HG02870 (cell line): ENCODE results near the gene PRKCSH.
A peak's percentile ranks its signal among the peaks of the same experiment; 100 is the strongest.
"Not testable (repeated sequence)": the region's sequence is repeated elsewhere in the genome, so short reads cannot be mapped to it uniquely, and the experiment has no call there.

Source experiments
- ATAC-seq: cut with Tn5 transposase; IDR thresholded peaks from one replicate; pipeline ENCODE4 v1.9.1; 2021; ENCODE audit warnings: mild to moderate bottlenecking, moderate library complexity; ENCODE audit not compliant: unreplicated experiment

PRKCSH gene, protein sequence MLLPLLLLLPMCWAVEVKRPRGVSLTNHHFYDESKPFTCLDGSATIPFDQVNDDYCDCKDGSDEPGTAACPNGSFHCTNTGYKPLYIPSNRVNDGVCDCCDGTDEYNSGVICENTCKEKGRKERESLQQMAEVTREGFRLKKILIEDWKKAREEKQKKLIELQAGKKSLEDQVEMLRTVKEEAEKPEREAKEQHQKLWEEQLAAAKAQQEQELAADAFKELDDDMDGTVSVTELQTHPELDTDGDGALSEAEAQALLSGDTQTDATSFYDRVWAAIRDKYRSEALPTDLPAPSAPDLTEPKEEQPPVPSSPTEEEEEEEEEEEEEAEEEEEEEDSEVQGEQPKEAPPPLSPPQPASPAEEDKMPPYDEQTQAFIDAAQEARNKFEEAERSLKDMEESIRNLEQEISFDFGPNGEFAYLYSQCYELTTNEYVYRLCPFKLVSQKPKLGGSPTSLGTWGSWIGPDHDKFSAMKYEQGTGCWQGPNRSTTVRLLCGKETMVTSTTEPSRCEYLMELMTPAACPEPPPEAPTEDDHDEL

DNA sequence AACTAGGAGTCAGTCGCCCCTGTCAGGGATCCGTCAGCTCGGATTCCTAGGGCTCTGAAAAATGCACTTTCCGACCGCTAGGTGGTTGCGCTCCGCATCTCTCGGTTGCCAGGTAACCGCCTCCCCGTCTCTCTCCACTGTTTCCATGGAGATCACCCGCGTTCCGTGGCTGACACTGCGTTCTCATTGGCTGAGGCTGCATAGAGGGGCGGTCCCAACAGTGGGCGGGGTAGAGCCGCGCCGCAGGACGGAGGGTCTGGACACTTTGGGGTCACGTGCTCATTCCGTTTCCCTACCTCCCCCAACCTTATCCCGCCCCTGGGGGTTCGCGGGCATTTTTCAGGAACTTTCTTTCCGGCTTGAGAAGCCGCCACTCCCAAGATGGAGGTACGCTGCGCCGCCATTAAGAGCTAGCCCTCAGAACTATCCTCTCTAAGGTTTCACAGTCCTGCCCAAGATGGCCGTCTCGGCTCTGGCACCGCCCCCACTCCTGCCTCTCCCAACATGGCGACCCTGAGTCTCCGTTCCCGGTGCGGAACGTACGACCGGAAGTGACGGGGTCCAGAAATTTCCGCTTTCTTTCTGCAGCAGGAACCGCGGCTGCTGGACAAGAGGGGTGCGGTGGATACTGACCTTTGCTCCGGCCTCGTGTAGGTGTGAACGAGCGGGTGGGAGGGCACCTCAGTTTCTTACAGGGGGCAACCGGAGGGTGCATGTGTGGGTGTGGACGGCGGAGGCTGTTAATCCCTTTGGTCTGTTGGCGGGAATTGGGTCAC is at the start of gene PRKCSH, which contains the start of gene ODAD3:
Gene PRKCSH (plus strand): TSS at position 579 of the 776 bp plus-strand sequence. CDS start 483 bp downstream, outside the sequence.
Gene ODAD3 (minus strand): TSS at position 65 of the 776 bp plus-strand sequence. CDS start 105 bp downstream, outside the sequence.
- peak; percentile 88 for ATAC-seq

DNA sequence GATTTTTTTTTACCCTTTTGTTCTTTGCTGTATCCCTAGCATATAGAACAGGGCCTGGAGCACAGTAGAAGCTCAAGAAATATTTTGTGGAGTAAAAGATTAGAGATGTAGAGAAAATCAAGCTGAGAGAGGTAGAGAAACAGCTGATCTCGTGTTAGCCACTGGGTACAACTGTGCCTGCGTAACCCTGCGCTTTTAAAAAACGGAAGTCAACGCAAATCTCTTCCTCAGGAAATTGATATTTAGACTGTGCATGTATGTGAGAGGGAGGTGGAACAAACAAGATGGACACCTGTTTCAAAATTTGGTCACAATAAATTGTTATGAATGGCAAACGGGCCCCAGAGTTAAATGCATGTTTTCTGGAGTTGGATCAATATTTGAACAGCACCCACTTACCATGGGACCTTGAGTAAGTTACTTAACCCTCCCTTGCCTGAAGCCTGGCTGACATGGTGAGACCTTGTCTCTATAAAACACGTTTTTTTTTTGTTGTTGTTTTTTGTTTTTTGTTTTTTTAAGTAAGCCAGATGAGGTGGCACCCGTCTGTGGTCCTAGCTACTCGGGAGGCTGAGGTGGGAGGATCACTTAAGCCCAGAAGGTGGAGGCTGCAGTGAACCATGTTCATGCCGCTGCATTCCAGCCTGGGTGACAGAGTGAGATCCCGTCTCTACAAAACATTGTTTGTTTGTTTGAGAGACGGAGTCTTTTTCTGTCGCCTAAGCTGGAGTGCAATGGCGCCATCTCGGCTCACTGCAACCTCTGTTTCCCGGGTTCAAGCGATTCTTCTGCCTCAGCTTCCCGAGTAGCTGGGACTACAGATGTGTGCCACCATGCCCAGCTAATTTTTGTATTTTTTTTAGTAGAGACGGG is 48.0 kb upstream of the PRKCSH start:
- no peak for ATAC-seq

GRCh38 chr19:11390359-11390758 is 45.1 kb upstream of the PRKCSH start:
- no peak for ATAC-seq

DNA sequence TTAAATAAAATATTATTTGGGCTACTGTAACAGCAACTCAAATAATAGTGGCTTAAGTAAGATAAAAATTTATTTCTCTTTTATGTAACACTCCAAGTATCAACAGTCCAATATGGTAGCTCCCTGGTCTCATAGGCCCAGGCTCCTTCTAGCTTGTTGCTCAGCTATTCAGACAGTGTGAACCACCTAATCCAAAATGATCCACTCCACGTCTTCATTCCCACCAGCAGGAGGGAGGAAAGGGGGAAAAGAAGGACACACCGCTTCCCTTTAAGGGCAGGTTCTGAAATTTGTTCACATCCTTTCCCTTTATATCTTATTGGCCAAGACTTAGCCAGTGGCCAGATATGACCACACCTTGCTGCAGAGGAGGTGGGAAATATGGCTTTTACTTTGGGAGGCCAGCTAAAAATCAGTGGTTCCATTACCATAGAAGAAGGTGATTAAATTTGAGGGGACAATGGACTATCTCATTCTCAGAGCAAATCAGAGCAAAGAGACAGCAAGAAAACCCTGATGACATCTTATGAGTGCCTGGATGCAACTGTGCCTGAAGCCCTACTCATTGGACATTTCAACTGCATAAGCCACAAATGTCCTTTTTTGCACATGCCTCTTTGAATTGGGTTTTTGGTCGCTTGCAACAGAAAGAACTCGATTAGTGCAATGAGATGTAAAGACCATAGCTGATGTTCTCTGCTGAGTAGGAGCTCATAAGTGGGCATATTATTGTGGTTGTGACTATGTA is 44.3 kb upstream of the PRKCSH start:
- no peak for ATAC-seq

GRCh38 chr19:11397089-11397610 is 38.3 kb upstream of the PRKCSH start:
- ATAC-seq: no peak

GRCh38 chr19:11399667-11400066 is 35.8 kb upstream of the PRKCSH start:
- no peak for ATAC-seq

DNA sequence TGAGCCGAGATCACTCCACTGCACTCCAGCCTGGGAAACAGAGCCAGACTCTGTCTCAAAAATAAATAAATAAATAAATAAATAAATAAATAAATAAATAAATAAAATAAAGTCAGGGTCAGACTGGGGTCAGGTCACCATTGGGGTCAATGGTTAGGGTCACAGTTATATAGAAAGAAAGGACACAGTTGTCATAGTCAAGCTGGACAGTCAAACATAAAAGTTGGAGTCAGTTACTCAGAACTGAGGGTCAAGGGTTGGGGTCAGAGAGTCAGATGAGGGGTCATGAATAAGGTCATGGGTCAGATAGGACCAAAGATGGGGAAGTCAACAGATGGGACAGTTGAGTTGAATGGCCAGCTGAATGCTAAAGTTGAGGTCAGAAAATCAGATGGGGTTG is 34.6 kb upstream of the PRKCSH start:
- ATAC-seq: no peak

GRCh38 chr19:11401808-11402543 is 33.5 kb upstream of the PRKCSH start:
- no peak for ATAC-seq

DNA sequence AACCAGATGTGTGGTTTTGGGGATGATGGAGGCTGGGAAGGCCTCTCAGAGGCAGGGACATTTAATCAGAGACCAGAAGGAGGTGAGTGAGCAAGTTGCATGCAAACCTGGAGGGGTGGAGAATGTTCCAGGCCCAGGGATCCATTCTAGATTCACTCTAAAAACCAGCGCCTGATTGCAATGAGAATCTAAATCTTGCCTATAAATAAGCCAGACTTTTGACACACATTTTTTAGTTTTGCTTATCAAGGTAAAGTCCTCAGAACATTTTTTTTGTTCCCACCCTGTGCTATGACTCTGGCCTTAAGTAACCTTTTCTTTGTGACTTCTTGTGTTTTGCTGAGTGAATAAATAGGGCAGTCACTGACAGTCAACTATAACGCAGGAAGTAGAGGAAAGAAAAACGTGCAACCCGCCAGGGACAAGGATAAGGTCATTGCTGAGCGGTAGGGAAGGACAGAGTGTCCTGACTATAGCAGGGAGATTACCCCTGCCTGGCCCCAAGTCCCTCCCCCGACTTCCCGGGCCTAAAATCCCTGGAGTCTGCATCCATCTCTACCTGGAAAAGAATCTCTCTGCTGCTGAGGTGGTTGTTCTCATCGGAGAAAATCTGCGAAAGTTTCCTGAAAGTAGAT is 30.7 kb upstream of the PRKCSH start:
- ATAC-seq: no peak

GRCh38 chr19:11405846-11406643 is 29.4 kb upstream of the PRKCSH start:
- no peak for ATAC-seq

DNA sequence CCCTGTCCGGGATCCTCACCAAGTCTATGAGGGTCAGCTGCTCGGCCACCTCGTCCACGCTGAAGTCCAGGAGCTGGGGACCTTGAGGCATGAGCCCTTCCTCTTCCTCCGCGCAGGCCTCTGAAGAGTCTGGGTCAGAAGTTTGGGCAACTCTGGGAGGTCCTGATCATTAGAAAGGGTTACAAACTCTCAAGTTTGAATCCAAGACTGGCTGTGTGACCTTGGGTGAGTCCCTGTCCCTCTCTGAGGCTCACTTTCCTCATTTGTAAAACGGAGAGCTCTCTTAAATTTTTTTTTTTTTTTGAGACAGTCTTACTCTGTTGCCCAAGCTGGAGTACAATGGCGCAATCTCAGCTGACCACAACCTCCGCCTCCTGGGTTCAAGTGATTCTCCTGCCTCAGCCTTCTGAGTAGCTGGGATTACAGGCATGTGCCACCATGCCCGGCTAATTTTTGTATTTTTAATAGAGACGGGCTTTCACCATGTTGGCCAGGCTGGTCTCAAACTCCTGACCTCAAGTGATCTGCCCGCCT is 28.7 kb upstream of the PRKCSH start:
- not testable (repeated sequence) for ATAC-seq

GRCh38 chr19:11408591-11408990 is 26.8 kb upstream of the PRKCSH start:
- ATAC-seq: no peak

DNA sequence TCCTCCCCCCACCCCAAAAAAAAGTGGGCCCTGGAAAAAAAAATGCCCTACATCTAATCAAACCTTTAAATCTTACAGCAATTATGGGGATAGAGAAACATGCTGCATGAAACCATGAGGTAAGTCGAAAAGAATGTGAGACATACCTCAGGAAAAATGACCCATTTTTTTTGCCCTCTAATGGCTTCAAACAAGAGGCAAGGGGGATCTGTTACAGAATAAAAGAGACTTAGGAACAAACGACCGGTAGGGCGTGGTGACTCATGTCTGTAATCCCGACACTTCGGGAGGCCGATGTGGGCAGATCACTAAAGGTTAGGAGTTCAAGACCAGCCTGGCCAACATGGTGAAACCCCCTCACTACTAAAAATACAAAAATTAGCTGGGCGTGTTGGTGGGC is 24.8 kb upstream of the PRKCSH start:
- ATAC-seq: no peak

DNA sequence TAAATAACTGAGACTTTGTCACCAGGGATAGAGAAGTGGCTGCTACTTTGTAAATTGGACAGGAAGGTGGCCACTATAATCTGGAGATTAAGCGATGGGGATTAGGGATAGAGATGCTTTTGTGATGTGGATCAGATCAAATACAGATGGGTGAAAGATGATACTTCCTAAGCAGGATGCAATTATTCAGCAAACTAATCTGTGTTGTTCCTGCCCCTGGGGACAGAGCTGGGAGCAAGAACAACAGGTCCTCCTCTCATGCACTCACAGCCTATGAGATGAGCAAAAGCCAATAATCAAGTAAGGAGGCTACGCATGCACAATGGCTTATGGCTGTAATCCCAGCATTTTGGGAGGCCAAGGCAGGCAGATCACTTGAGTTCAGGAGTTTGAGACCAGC is 20.9 kb upstream of the PRKCSH start:
- no peak for ATAC-seq

- ATAC-seq: no peak
These were observed 18.9 kb upstream of the PRKCSH start for GRCh38 chr19:11416346-11417052.

GRCh38 chr19:11418094-11418548 is 17.3 kb upstream of the PRKCSH start:
- no peak for ATAC-seq
